Measurements from ENCODE around the gene AUTS2. TPM values are rescaled to one million over a fixed set of nuclear protein-coding genes. Genes with fewer than 3 reads are reported as not detected.

The AUTS2 gene
- total RNA-seq, 1 donor from 2014 or later, result 125 TPM

DNA sequence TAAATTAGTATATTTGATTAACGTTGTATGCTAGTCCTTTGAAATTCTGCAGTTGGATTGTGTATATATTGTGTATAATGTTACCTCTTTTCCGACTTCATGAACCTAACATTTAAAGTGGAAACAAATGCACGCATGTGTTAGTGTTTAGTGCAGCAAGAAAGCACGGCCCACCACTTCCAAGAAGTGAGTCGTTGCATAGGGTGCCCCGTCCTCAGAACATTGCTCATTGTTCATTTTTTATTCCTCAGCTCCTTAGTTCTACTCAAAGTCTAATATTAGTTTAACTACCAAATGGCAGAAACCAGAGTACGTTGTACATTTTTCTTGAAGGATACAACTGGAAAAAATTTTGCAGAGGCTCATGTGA is 407.6 kb downstream of the AUTS2 start:
- Mint-ChIP-seq H3K27me3 (no peaks in the 10 kb centered on the region), H3K27ac (no peak overlapping the region), H3K4me3 (ENCODE audit: low read depth) (no peak overlapping the region), H3K4me1 (ENCODE audit: low read depth) (no peaks in the 10 kb centered on the region), H3K9me3 (ENCODE audit: low read depth) (no peaks in the 10 kb centered on the region), H3K36me3 (ENCODE audit: insufficient read depth) (no peaks in the 10 kb centered on the region)
- no peak for DNase-seq (ENCODE audit: low spot score, unreplicated experiment)
- TF ChIP-seq, protein P1, sequence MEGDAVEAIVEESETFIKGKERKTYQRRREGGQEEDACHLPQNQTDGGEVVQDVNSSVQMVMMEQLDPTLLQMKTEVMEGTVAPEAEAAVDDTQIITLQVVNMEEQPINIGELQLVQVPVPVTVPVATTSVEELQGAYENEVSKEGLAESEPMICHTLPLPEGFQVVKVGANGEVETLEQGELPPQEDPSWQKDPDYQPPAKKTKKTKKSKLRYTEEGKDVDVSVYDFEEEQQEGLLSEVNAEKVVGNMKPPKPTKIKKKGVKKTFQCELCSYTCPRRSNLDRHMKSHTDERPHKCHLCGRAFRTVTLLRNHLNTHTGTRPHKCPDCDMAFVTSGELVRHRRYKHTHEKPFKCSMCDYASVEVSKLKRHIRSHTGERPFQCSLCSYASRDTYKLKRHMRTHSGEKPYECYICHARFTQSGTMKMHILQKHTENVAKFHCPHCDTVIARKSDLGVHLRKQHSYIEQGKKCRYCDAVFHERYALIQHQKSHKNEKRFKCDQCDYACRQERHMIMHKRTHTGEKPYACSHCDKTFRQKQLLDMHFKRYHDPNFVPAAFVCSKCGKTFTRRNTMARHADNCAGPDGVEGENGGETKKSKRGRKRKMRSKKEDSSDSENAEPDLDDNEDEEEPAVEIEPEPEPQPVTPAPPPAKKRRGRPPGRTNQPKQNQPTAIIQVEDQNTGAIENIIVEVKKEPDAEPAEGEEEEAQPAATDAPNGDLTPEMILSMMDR (IDR thresholded peaks at IDR 0.05; ENCODE audit: unreplicated experiment), result no peak

DNA sequence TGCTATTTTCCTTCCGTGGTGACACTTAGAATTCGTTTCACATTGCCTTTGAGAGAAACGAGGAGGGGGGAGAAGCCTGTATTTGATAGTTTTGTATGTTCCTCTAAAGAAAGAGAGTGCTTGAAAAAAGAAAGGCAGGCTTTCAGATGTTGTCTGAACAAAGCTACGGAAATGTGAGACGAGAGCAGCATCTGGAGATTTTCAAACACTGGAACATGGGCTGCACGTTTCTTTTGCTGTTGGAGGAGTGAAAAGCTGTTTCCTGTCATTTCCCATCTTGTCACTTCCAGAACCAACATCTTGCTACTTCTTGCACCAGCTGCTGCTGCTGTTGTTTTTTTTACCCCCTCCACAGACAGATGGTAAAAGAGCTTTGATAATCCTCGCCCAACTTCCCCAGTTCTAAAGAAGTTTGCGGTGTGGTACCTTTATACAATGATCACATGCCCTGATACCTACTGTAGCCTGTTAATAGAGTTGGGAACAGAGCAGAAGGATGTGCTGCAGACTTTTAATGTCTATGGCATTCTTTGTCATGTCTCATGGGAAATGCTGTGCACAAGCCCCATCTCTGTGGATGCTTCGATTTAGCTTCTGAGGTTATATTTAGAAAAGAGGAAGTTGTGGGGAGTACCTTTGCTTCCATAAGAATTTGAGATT is 408.1 kb downstream of the AUTS2 start:
- H3K27me3 Mint-ChIP-seq, result no peaks in the 10 kb centered on the region
- H3K27ac Mint-ChIP-seq, result no peak overlapping the region
- no peaks in the 10 kb centered on the region for H3K4me1 Mint-ChIP-seq (ENCODE audit: low read depth)
- H3K4me3 Mint-ChIP-seq (ENCODE audit: low read depth), result no peak overlapping the region
- DNase-seq (ENCODE audit: low spot score, unreplicated experiment), result no peak
- H3K36me3 Mint-ChIP-seq (ENCODE audit: insufficient read depth), result no peaks in the 10 kb centered on the region
- no peaks in the 10 kb centered on the region for H3K9me3 Mint-ChIP-seq (ENCODE audit: low read depth)
- TF ChIP-seq, protein P1 (IDR thresholded peaks at IDR 0.05; ENCODE audit: unreplicated experiment), result no peak

DNA sequence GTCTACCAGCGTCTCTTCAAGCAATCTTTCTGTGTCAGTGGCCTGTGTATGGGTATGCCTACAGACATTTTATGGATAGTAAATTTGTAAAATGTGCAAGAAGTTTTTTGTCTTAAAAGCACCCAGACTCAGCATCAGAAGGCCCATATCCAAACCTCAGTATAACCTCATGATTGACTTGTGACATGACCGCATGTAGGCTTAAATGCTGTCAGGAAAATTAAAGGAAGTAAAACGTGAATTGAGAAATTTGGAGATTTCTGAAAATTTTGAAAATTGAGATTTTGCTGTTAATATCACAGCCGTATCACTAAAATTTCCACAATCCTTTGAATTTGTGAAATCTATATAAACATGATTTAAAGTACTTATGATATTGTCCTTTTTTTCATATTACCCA is 410.2 kb downstream of the AUTS2 start:
- no peaks in the 10 kb centered on the region for H3K36me3 Mint-ChIP-seq (ENCODE audit: insufficient read depth)
- DNase-seq (ENCODE audit: low spot score, unreplicated experiment), result no peak
- H3K4me3 Mint-ChIP-seq (ENCODE audit: low read depth), result no peak overlapping the region
- H3K9me3 Mint-ChIP-seq (ENCODE audit: low read depth), result no peaks in the 10 kb centered on the region
- no peaks in the 10 kb centered on the region for H3K27me3 Mint-ChIP-seq
- H3K27ac Mint-ChIP-seq, result no peak overlapping the region
- peaks cover 10% of the 10 kb centered on the region for H3K4me1 Mint-ChIP-seq (ENCODE audit: low read depth)
- TF ChIP-seq, protein P1 (IDR thresholded peaks at IDR 0.05; ENCODE audit: unreplicated experiment), result no peak

DNA sequence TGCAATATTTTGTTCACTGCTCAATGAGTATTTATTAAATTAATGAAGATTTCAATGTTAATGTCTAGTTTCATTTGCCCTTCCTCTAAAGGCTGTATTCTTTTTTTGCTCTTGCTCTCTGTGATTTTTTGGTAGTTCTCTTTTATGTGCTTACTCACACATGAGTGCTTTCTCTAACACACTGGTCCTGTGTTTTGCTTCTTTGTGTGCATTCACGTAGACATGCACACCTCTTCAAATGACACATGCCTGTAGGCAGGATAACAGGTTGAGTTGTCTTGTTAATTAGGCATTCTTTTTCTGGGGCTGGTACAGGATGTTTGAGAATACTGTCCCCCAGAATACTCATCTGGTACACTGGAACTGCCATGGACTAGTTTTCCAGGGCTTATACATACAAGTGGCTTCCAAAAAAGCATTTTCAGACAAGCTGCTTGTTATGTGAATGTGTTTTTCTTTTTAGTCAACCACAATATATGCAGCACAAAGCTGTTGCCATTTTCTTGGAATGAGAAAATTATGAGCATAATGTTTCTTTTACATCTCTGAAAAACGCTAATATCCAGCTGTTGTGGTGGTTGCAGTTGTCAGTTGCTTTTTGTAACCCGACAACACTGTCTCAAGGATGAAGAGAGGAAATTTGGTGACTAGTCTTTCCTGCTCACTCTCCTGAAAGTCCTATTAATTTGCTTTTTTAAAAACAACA is 416.4 kb downstream of the AUTS2 start:
- no peak for DNase-seq (ENCODE audit: low spot score, unreplicated experiment)
- Mint-ChIP-seq H3K4me3 (ENCODE audit: low read depth) (no peak overlapping the region), H3K36me3 (ENCODE audit: insufficient read depth) (no peaks in the 10 kb centered on the region), H3K27ac (no peak overlapping the region), H3K27me3 (no peaks in the 10 kb centered on the region), H3K9me3 (ENCODE audit: low read depth) (no peaks in the 10 kb centered on the region), H3K4me1 (ENCODE audit: low read depth) (peaks cover 21% of the 10 kb centered on the region)
- TF ChIP-seq, protein P1 (IDR thresholded peaks at IDR 0.05; ENCODE audit: unreplicated experiment), result no peak

DNA sequence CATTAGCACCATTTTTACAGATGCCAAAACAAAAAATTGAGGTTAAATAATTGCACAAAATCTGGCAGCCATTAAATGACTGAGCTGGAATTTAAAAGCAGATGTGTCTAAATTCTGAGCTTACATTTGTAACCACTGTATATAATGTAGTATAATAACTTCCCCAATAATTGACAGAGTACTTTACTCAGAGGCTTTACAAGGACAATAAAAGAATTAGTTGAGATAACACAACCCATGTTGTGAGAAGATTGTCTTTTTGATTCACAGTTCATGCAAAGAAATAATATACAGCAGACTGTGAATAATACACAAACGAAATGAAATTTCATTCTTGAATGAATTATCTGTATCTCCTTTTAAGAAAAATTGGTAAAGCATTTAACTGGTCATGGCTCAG is 417.1 kb downstream of the AUTS2 start:
- no peak overlapping the region for H3K27ac Mint-ChIP-seq
- no peaks in the 10 kb centered on the region for H3K36me3 Mint-ChIP-seq (ENCODE audit: insufficient read depth)
- no peaks in the 10 kb centered on the region for H3K27me3 Mint-ChIP-seq
- DNase-seq (ENCODE audit: low spot score, unreplicated experiment), result no peak
- peaks cover 21% of the 10 kb centered on the region for H3K4me1 Mint-ChIP-seq (ENCODE audit: low read depth)
- H3K4me3 Mint-ChIP-seq (ENCODE audit: low read depth), result no peak overlapping the region
- no peaks in the 10 kb centered on the region for H3K9me3 Mint-ChIP-seq (ENCODE audit: low read depth)
- TF ChIP-seq, protein P1 (IDR thresholded peaks at IDR 0.05; ENCODE audit: unreplicated experiment), result no peak
